HG02938 (cell line): ENCODE data around the gene C17orf107.
"Not testable (repeated sequence)": the region's sequence is repeated elsewhere in the genome, so short reads cannot be mapped to it uniquely, and the experiment has no call there.

Source experiments
- ATAC-seq: cut with Tn5 transposase; IDR thresholded peaks from one replicate; pipeline ENCODE4 v1.9.1; 2021; ENCODE audit warnings: mild to moderate bottlenecking, moderate library complexity; ENCODE audit not compliant: unreplicated experiment

C17orf107 gene

GRCh38 chr17:4899341-4900230, at the start of gene C17orf107:
Gene C17orf107 (plus strand): TSS chr17:4899536. CDS start chr17:4899763, 227 bp downstream.
- ATAC-seq = no peak

GRCh38 chr17:4850246-4850645, 49.1 kb upstream of the C17orf107 start:
- no peak for ATAC-seq

GRCh38 chr17:4851084-4851483, 48.3 kb upstream of the C17orf107 start:
- no peak for ATAC-seq

GRCh38 chr17:4852567-4853207, 46.6 kb upstream of the C17orf107 start:
- no peak for ATAC-seq

GRCh38 chr17:4853208-4853671, 46.1 kb upstream of the C17orf107 start:
- ATAC-seq = no peak

GRCh38 chr17:4854111-4854681, 45.1 kb upstream of the C17orf107 start:
- no peak for ATAC-seq

GRCh38 chr17:4856271-4856936, 42.9 kb upstream of the C17orf107 start:
- ATAC-seq = no peak

- no peak for ATAC-seq
Observed at GRCh38 chr17:4856937-4857314, 42.4 kb upstream of the C17orf107 start.

- not testable (repeated sequence) for ATAC-seq
Observed at GRCh38 chr17:4857347-4857746, 42.0 kb upstream of the C17orf107 start.

- no peak for ATAC-seq
Observed at GRCh38 chr17:4858068-4858881, 41.1 kb upstream of the C17orf107 start.

GRCh38 chr17:4858882-4859260, 40.5 kb upstream of the C17orf107 start:
- ATAC-seq = no peak

- ATAC-seq = no peak
Observed at GRCh38 chr17:4859816-4860625, 39.3 kb upstream of the C17orf107 start.

- no peak for ATAC-seq
Observed at GRCh38 chr17:4860651-4861050, 38.7 kb upstream of the C17orf107 start.

GRCh38 chr17:4861052-4861451, 38.3 kb upstream of the C17orf107 start:
- ATAC-seq = no peak

GRCh38 chr17:4862720-4863119, 36.6 kb upstream of the C17orf107 start:
- no peak for ATAC-seq

GRCh38 chr17:4863321-4863720, 36.0 kb upstream of the C17orf107 start:
- no peak for ATAC-seq

GRCh38 chr17:4867535-4867934, 31.8 kb upstream of the C17orf107 start:
- ATAC-seq = not testable (repeated sequence)

GRCh38 chr17:4869058-4869998, 30.0 kb upstream of the C17orf107 start:
- not testable (repeated sequence) for ATAC-seq
